Psoas muscle (tissue), 8 donors: ENCODE measurements around the gene RAC3. TPM values are rescaled to one million over a fixed set of nuclear protein-coding genes. Genes with fewer than 3 reads are reported as not detected.

ENCODE experiments used
- ATAC-seq, 4 donors: fragments of 200-7000 bp; cut with Tn5 transposase; one replicate each; pipeline ENCODE4 v1.9.1; 2020; ENCODE audit warnings: moderate library complexity in 3 of 4, mild to moderate bottlenecking in 2 of 4
- DNase-seq, 2 donors: peaks; one replicate each; pipeline ENCODE4 v3.0.0-alpha.2; 2020
- H3K27ac ChIP-seq: fragments of 200-600 bp; one replicate; pipeline ENCODE4 v1.8.0; 2022
- H3K27me3 ChIP-seq, 3 donors: fragments of 200-600 bp in 1 of 3; one replicate each; pipeline versions ENCODE4 v1.6.1 to v1.8.0; 2013 to 2022; ENCODE audit warnings: low read length in 2 of 3, mild to moderate bottlenecking in 2 of 3, moderate library complexity in 1 of 3; ENCODE audit not compliant: insufficient read depth in 3 of 3
- H3K36me3 ChIP-seq, 2 donors: fragments of 200-600 bp in 1 of 2; one replicate each; pipeline versions ENCODE4 v1.6.1 to v1.8.0; 2013 to 2022; ENCODE audit warnings: low read depth in 1 of 2, mild to moderate bottlenecking in 1 of 2, moderate library complexity in 1 of 2; ENCODE audit not compliant: insufficient read depth in 1 of 2
- H3K4me1 ChIP-seq: fragments of 200-600 bp; one replicate; pipeline ENCODE4 v1.8.0; 2022
- H3K4me3 ChIP-seq: fragments of 200-600 bp; one replicate; pipeline ENCODE4 v1.8.0; 2022; ENCODE audit warnings: mild to moderate bottlenecking
- H3K9me3 ChIP-seq: fragments of 200-600 bp; one replicate; pipeline ENCODE4 v1.8.0; 2022
- CTCF ChIP-seq: fragments of 200-600 bp; IDR thresholded peaks from one replicate; pipeline ENCODE4 v1.8.0; 2022; ENCODE audit warnings: antibody characterized with exemption
- WGBS, 3 donors: extraction: QIAGEN DNeasy Blood & Tissue Kit; methylation state at CpG; one replicate each; pipeline versions ENCODE4 v1.1.6 to v1.1.7; 2013; 5-methylcytosine and 5-hydroxymethylcytosine counted together
- intact Hi-C, 2 donors: fragments of 100-400 bp; cut with DNase I; formaldehyde crosslinking; loops; one replicate each; pipeline versions ENCODE4 v1.11.0 to v1.14.2; 2022
- long read RNA-seq, 2 donors: library from polyadenylated mRNA; unstranded; transcript quantifications; one replicate each; pipeline ENCODE4 v2.0.0, GENCODE V29; 2021
- polyA plus RNA-seq, 3 donors: library from polyadenylated mRNA; stranded (reverse); fragments of 200-250 nt; gene quantifications; one replicate each; pipeline ENCODE4 v1.2.3, GENCODE V29; 2013
- total RNA-seq, 4 donors: library from RNA; stranded (reverse); fragmentation: NEBNext Ultra II Directional in 2 of 4; extraction: Animal tissue kit (Norgen Biotek cat#: 25700) in 2 of 4; gene quantifications; one replicate each; pipeline versions ENCODE4 v1.2.1 to v1.2.4, GENCODE V29; 2021 to 2023
- donor health status: healthy with polysubstance abuse.
- donor health status: DM: no; HTN: no; CAD: no; lungs with moderate emphysema.
- donor health status: Bipolar disorder and iron deficiency.
- donor health status: healthy.
- donor health status: DM: yes; HTN: yes; CAD: no.
- donor health status: DM: no; HTN: no; CAD: no.
- donor health status: DM: no; HTN: no; CAD: no.
- donor health status: DM: yes; HTN: yes; CAD: no.

RAC3 gene
- total RNA-seq (not detected), polyA plus RNA-seq (under 1 TPM in 2 of 3 donors, not detected in 1; 0.05 to 0.83 TPM)
- long read RNA-seq, donor 1: 0 reads
- long read RNA-seq, donor 2: 0 reads

GRCh38 chr17:82031303-82031884, at the start of gene RAC3:
TSS of gene RAC3 (plus strand) at chr17:82031678. CDS start at chr17:82031762, 84 bp downstream.
- Histone ChIP-seq H3K36me3 (peaks cover 0 to 7% of the 10 kb centered on the region in 2 donors), H3K4me3 (peak within 1 kb of the TSS; percentile 63), H3K9me3 (no peaks in the 10 kb centered on the region), H3K27ac (no peak within 1 kb of the TSS), H3K4me1 (peaks cover 20% of the 10 kb centered on the region), H3K27me3 (peaks cover 0 to 17% (median 0%) of the 10 kb centered on the region in 3 donors)
- intact Hi-C loops: loop anchor here (2.0 to 10.0 kb wide), 3 partner anchors 71 to 273 kb away; no protein-coding TSS in a partner anchor
- 0 to 1% (median 1%) methylated on average over 20 to 81 of the region's 96 CpGs for WGBS, 3 donors
- DNase-seq: no peak
- ATAC-seq: peak in 1 of 4 donors; percentile 2
- TF ChIP-seq CTCF: no peak

GRCh38 chr17:81983011-81983638, 48.4 kb upstream of the RAC3 start:
- no peaks in the 10 kb centered on the region for H3K9me3 ChIP-seq
- peak in 1 of 2 donors; percentile 46 for DNase-seq
- H3K4me1 ChIP-seq: peaks cover 9% of the 10 kb centered on the region
- peaks cover 9 to 63% of the 10 kb centered on the region in 2 donors for H3K36me3 ChIP-seq
- no peak for ATAC-seq
- WGBS, 3 donors: 92 to 96% (median 93%) methylated on average over 34 to 35 of the region's 35 CpGs
- TF ChIP-seq CTCF: no peak
- intact Hi-C loops: no loop called here
- no peak overlapping the region for H3K4me3 ChIP-seq
- no peaks in the 10 kb centered on the region for H3K27me3 ChIP-seq
- no peak overlapping the region for H3K27ac ChIP-seq

GRCh38 chr17:81983639-81984373, 47.7 kb upstream of the RAC3 start:
- H3K27me3 ChIP-seq: no peaks in the 10 kb centered on the region
- H3K36me3 ChIP-seq: peaks cover 9 to 63% of the 10 kb centered on the region in 2 donors
- no peak overlapping the region for H3K27ac ChIP-seq
- DNase-seq: peak in 1 of 2 donors; percentile 43
- no peak for TF ChIP-seq CTCF
- 93 to 95% (median 94%) methylated on average over 26 of the region's 26 CpGs for WGBS, 3 donors
- intact Hi-C loops: no loop called here
- H3K9me3 ChIP-seq: no peaks in the 10 kb centered on the region
- no peak overlapping the region for H3K4me3 ChIP-seq
- H3K4me1 ChIP-seq: peaks cover 5% of the 10 kb centered on the region
- no peak for ATAC-seq

GRCh38 chr17:81984773-81985410, 46.6 kb upstream of the RAC3 start:
- Histone ChIP-seq H3K9me3 (no peaks in the 10 kb centered on the region), H3K27ac (no peak overlapping the region), H3K4me3 (no peak overlapping the region), H3K4me1 (no peaks in the 10 kb centered on the region), H3K27me3 (no peaks in the 10 kb centered on the region), H3K36me3 (peaks cover 9 to 52% of the 10 kb centered on the region in 2 donors)
- TF ChIP-seq CTCF: no peak
- intact Hi-C loops: no loop called here
- DNase-seq (peak in 1 of 2 donors; percentile 40), ATAC-seq (no peak)
- WGBS, 3 donors: 92 to 94% (median 93%) methylated on average over 18 to 21 of the region's 21 CpGs
